Measurements from ENCODE around the gene ASZ1.

The ASZ1 gene

DNA sequence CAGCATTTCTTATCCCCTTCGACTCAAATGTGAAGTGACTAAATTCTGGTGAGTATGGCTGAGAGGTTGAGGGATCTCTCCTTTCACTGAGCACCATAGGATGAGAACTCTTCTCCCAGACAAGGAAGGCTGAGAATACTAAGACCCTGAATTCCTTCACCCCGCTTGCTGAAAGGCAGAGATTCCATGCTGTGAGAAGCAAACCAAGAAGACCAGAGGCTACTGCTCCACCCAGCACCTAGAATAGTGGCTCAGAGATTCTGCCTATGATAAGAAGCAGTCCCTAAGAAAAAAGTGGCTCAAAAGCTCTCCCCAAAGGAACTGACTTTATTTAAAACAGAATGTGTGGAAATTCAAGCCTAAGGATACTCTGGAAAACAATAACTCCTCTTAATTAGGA is 77.7 kb downstream of the ASZ1 start:
- no peak for DNase-seq (ENCODE audit: extremely low spot score)
- POLR2A ChIA-PET = no interaction called here
- TF ChIP-seq, protein P1, sequence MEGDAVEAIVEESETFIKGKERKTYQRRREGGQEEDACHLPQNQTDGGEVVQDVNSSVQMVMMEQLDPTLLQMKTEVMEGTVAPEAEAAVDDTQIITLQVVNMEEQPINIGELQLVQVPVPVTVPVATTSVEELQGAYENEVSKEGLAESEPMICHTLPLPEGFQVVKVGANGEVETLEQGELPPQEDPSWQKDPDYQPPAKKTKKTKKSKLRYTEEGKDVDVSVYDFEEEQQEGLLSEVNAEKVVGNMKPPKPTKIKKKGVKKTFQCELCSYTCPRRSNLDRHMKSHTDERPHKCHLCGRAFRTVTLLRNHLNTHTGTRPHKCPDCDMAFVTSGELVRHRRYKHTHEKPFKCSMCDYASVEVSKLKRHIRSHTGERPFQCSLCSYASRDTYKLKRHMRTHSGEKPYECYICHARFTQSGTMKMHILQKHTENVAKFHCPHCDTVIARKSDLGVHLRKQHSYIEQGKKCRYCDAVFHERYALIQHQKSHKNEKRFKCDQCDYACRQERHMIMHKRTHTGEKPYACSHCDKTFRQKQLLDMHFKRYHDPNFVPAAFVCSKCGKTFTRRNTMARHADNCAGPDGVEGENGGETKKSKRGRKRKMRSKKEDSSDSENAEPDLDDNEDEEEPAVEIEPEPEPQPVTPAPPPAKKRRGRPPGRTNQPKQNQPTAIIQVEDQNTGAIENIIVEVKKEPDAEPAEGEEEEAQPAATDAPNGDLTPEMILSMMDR (IDR thresholded peaks at IDR 0.05; ENCODE audit: control extremely low read depth, extremely low read depth, low read depth, missing control alignments) = no peak
- CTCF ChIA-PET = interaction anchor here (1.0 to 1.5 kb wide), 4 partner anchors 16 to 137 kb away, joined by 3 to 5 read pairs (median 4); no protein-coding TSS in a partner anchor

DNA sequence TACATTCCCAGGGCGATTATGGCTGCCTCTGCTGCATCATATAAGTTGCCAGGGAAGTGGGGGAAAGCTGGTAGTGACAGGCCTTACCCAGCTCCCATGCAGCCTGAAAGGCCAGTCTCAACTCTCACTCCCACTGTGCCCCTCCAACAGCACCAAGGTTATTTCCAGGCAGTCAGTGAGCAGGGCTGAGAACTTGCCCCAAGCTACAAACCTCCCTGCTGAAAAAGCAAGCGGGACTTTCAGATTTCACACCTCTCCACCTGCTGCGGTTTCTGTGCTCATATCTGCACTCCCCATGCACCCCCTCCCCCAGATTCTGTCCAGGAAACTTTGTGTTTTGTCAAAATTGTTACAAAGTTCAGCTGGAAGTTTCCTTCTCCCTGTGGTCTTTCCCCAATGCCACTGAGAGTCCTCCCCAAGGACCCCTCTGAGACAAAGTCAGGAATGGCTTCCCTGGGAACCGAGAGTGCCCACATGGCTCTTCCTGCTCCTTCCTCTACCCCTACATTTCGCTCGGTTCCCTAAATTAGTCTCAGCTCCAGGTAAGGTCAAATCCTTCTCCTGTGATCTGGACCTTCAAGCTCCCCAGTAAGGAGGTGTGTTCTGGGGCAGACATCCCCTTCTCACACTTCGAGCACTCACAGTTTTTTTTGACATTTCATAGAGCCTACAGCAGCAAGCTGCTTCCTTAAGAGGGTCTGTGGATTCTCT is 79.2 kb downstream of the ASZ1 start:
- CTCF ChIA-PET = interaction anchor here (0.9 to 2.5 kb wide), 6 partner anchors 13 to 135 kb away, joined by 3 to 6 read pairs (median 4); no protein-coding TSS in a partner anchor
- peak; percentile 24 for DNase-seq (ENCODE audit: extremely low spot score)
- POLR2A ChIA-PET = interaction anchor here (1.4 kb wide), 1 partner anchor 10 kb away, joined by 3 read pairs; no protein-coding TSS in a partner anchor
- TF ChIP-seq, protein P1 (IDR thresholded peaks at IDR 0.05; ENCODE audit: control extremely low read depth, extremely low read depth, low read depth, missing control alignments) = no peak

GRCh38 chr7:117347480-117347879 is 79.8 kb downstream of the ASZ1 start:
- DNase-seq (ENCODE audit: extremely low spot score) = no peak
- CTCF ChIA-PET = interaction anchor here (0.9 to 2.5 kb wide), 6 partner anchors 13 to 417 kb away, joined by 3 to 6 read pairs (median 4); no protein-coding TSS in a partner anchor
- TF ChIP-seq, protein P1 (IDR thresholded peaks at IDR 0.05; ENCODE audit: control extremely low read depth, extremely low read depth, low read depth, missing control alignments) = no peak
- POLR2A ChIA-PET = interaction anchor here (1.4 kb wide), 1 partner anchor 10 kb away, joined by 3 read pairs; no protein-coding TSS in a partner anchor

GRCh38 chr7:117346161-117346560 is 81.1 kb downstream of the ASZ1 start:
- DNase-seq (ENCODE audit: extremely low spot score) = no peak
- POLR2A ChIA-PET = no interaction called here
- CTCF ChIA-PET = interaction anchor here (1.0 to 2.5 kb wide), 7 partner anchors 8 to 415 kb away, joined by 3 to 6 read pairs (median 4); no protein-coding TSS in a partner anchor
- TF ChIP-seq, protein P1 (IDR thresholded peaks at IDR 0.05; ENCODE audit: control extremely low read depth, extremely low read depth, low read depth, missing control alignments) = no peak

GRCh38 chr7:117338020-117338419 is 89.3 kb downstream of the ASZ1 start:
- CTCF ChIA-PET = interaction anchor here (1.3 to 3.0 kb wide), 5 partner anchors 8 to 125 kb away, joined by 3 to 12 read pairs (median 4); no protein-coding TSS in a partner anchor
- DNase-seq (ENCODE audit: extremely low spot score) = no peak
- POLR2A ChIA-PET = interaction anchor here (1.3 kb wide), 1 partner anchor 9 kb away, joined by 3 read pairs; no protein-coding TSS in a partner anchor
- TF ChIP-seq, protein P1 (IDR thresholded peaks at IDR 0.05; ENCODE audit: control extremely low read depth, extremely low read depth, low read depth, missing control alignments) = no peak

DNA sequence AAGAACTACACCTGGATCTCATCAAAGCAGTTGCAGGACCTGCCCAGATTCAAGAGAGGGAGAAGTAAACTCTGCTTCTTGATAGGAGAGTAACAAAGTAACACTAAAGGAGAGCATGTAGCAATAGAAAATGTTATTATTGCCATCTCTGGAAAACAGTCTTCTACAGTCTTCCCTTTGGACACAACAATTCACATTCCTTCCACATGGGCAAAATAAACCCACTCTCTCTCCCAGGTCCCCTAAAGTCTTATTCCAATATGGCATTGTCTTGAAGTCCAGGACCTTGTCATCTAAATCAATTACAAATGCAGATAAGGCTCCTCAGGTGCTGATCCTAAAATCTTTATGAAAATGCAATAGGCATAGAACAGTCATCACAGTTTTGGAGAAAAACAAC is 94.1 kb downstream of the ASZ1 start:
- ChIA-PET POLR2A (no interaction called here), CTCF (no interaction called here)
- no peak for DNase-seq (ENCODE audit: extremely low spot score)
- TF ChIP-seq, protein P1 (IDR thresholded peaks at IDR 0.05; ENCODE audit: control extremely low read depth, extremely low read depth, low read depth, missing control alignments) = no peak

All from GM10248 (cell line).